Esophagus muscularis mucosa (tissue), 4 donors: ENCODE measurements around the gene CLCN4. TPM values are rescaled to one million over a fixed set of nuclear protein-coding genes. Genes with fewer than 3 reads are reported as not detected.

Source experiments
- DNase-seq: peaks from one replicate; pipeline ENCODE4 v3.0.0-alpha.2; 2017; ENCODE audit errors: extremely low spot score
- H3K27ac ChIP-seq, 4 donors: fragments of 200-600 bp; sonication (generic); replicated peaks in 1 of 4; 1 replicate in 3 of 4; 2 replicates in 1 of 4; pipeline ENCODE4 v1.5.1; 2016 to 2019; ENCODE audit warnings: mild to moderate bottlenecking in 1 of 4
- H3K27me3 ChIP-seq, 4 donors: fragments of 200-600 bp; sonication (generic); one replicate each; pipeline versions ENCODE4 v1.5.1 to v1.6.0; 2016 to 2019
- H3K36me3 ChIP-seq, 4 donors: fragments of 200-600 bp; sonication (generic); one replicate each; pipeline ENCODE4 v1.5.1; 2016 to 2019
- H3K4me1 ChIP-seq, 4 donors: fragments of 200-600 bp; sonication (generic); one replicate each; pipeline ENCODE4 v1.5.1; 2016 to 2019
- H3K4me3 ChIP-seq, 4 donors: fragments of 200-600 bp; sonication (generic); 1 replicate in 2 of 4; 2 replicates in 2 of 4; pipeline ENCODE4 v1.5.1; 2016 to 2019; ENCODE audit warnings: mild to moderate bottlenecking in 4 of 4, moderate library complexity in 1 of 4
- H3K9me3 ChIP-seq, 4 donors: fragments of 200-600 bp; sonication (generic); 1 replicate in 3 of 4; 2 replicates in 1 of 4; pipeline ENCODE4 v1.5.1; 2016 to 2019
- CTCF ChIP-seq, 3 experiments: fragments of 200-600 bp in 2 of 3; fragments of 450-650 bp in 1 of 3; sonication (generic) in 2 of 3; IDR thresholded peaks; one replicate each; pipeline ENCODE4 v1.5.1; 2017 to 2019; ENCODE audit warnings: antibody characterized with exemption in 3 of 3, mild to moderate bottlenecking in 2 of 3, moderate library complexity in 1 of 3
- EP300 ChIP-seq: sonication (generic); formaldehyde crosslinking; IDR thresholded peaks from one replicate; pipeline ENCODE4 v1.6.1; 2017; ENCODE audit warnings: antibody characterized with exemption
- POLR2A ChIP-seq: fragments of 450-650 bp; IDR thresholded peaks from one replicate; pipeline ENCODE4 v1.6.1; 2017; ENCODE audit warnings: antibody characterized with exemption, moderate library complexity, mild to moderate bottlenecking, low read depth
- POLR2AphosphoS5 ChIP-seq, 2 donors: sonication (generic); formaldehyde crosslinking; IDR thresholded peaks; one replicate each; pipeline ENCODE4 v1.6.1; 2017; ENCODE audit warnings: antibody characterized with exemption in 2 of 2
- WGBS: methylation state at CpG from one replicate; pipeline ENCODE4 v1.1.5; 2018; 5-methylcytosine and 5-hydroxymethylcytosine counted together
- intact Hi-C: fragments of 100-400 bp; cut with DNase I; formaldehyde crosslinking; loops from one replicate; pipeline ENCODE4 v1.15.1; 2023
- total RNA-seq, 4 donors: library from RNA; depleted of rRNA; stranded (reverse); fragments of >200 nt; gene quantifications; one replicate each; pipeline versions ENCODE4 v1.1.0 to v1.2.1, GENCODE V29; 2016

Gene CLCN4
- total RNA-seq, 4 donors from 2014 or later = 0.42 to 1.8 (median 1.1) TPM

GRCh38 chrX:10244915-10245622 lies 88.3 kb downstream of the CLCN4 start:
- Histone ChIP-seq H3K4me3 (no peak overlapping the region), H3K9me3 (no peaks in the 10 kb centered on the region), H3K4me1 (peaks cover 0 to 7% (median 4%) of the 10 kb centered on the region in 4 donors), H3K27me3 (no peaks in the 10 kb centered on the region), H3K36me3 (no peaks in the 10 kb centered on the region), H3K27ac (no peak overlapping the region)
- no peak for DNase-seq
- 59% methylated on average over 9 of the region's 9 CpGs for WGBS
- TF ChIP-seq POLR2A (no peak), CTCF (IDR thresholded peaks at IDR 0.05) (no peak), POLR2AphosphoS5 (IDR thresholded peaks at IDR 0.05) (no peak), EP300 (no peak)
- intact Hi-C loops = no loop called here

- intact Hi-C loops = no loop called here
- H3K4me1 ChIP-seq = peaks cover 0 to 7% (median 3%) of the 10 kb centered on the region in 4 donors
- no peak overlapping the region for H3K27ac ChIP-seq
- 82% methylated on average over 4 of the region's 4 CpGs for WGBS
- no peak overlapping the region for H3K4me3 ChIP-seq
- no peaks in the 10 kb centered on the region for H3K9me3 ChIP-seq
- H3K27me3 ChIP-seq = no peaks in the 10 kb centered on the region
- no peak for TF ChIP-seq POLR2A
- no peak for TF ChIP-seq CTCF (IDR thresholded peaks at IDR 0.05)
- TF ChIP-seq POLR2AphosphoS5 (IDR thresholded peaks at IDR 0.05) = no peak
- no peaks in the 10 kb centered on the region for H3K36me3 ChIP-seq
- no peak for DNase-seq
Observed at GRCh38 chrX:10245886-10246285, 89.1 kb downstream of the CLCN4 start.

- peaks cover 0 to 5% (median 2%) of the 10 kb centered on the region in 4 donors for H3K4me1 ChIP-seq
- H3K27ac ChIP-seq = no peak overlapping the region
- DNase-seq = no peak
- no peak for TF ChIP-seq POLR2A
- TF ChIP-seq EP300 = no peak
- TF ChIP-seq CTCF (IDR thresholded peaks at IDR 0.05) = no peak
- no peak for TF ChIP-seq POLR2AphosphoS5 (IDR thresholded peaks at IDR 0.05)
- no peaks in the 10 kb centered on the region for H3K27me3 ChIP-seq
- intact Hi-C loops = no loop called here
- no peaks in the 10 kb centered on the region for H3K36me3 ChIP-seq
- no peak overlapping the region for H3K4me3 ChIP-seq
- no peaks in the 10 kb centered on the region for H3K9me3 ChIP-seq
- WGBS = 76% methylated on average over 4 of the region's 4 CpGs
Observed at GRCh38 chrX:10246297-10246696, 89.5 kb downstream of the CLCN4 start.

- no peak overlapping the region for H3K4me3 ChIP-seq
- H3K36me3 ChIP-seq = no peaks in the 10 kb centered on the region
- no peak overlapping the region for H3K27ac ChIP-seq
- WGBS = 80% methylated on average over 2 of the region's 2 CpGs
- H3K4me1 ChIP-seq = no peaks in the 10 kb centered on the region
- no peak for DNase-seq
- H3K27me3 ChIP-seq = no peaks in the 10 kb centered on the region
- TF ChIP-seq POLR2AphosphoS5 (IDR thresholded peaks at IDR 0.05) (no peak), CTCF (IDR thresholded peaks at IDR 0.05) (no peak), POLR2A (no peak), EP300 (no peak)
- H3K9me3 ChIP-seq = no peaks in the 10 kb centered on the region
- intact Hi-C loops = no loop called here
Observed at GRCh38 chrX:10246846-10247245, 90.1 kb downstream of the CLCN4 start.

DNA sequence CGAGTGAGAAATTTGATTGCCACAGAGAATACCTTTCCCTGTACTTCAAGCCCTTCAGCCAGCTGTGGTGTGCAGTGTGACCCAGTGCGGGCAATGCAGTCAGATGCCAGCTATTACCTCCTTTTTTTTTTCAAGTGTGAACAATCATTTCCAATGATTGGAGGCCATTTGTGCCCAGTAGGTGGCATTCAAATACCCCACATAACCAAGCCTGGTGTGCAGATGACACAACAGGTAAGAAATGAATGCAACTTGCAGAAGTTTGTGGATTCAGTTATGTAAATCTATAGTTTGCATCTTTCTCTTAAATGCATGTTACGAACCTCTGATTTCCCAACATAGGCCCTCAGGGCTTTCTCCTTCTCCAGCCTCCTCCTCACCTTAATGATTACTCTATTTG lies 98.0 kb downstream of the CLCN4 start:
- intact Hi-C loops = no loop called here
- WGBS = 81% methylated on average over 3 of the region's 3 CpGs
- no peak overlapping the region for H3K4me3 ChIP-seq
- no peak for DNase-seq
- H3K9me3 ChIP-seq = no peaks in the 10 kb centered on the region
- TF ChIP-seq CTCF (IDR thresholded peaks at IDR 0.05) (peak in 1 of 3 experiments; percentile 21), EP300 (no peak), POLR2A (no peak), POLR2AphosphoS5 (IDR thresholded peaks at IDR 0.05) (no peak)
- no peaks in the 10 kb centered on the region for H3K27me3 ChIP-seq
- H3K36me3 ChIP-seq = no peaks in the 10 kb centered on the region
- H3K4me1 ChIP-seq = no peaks in the 10 kb centered on the region
- H3K27ac ChIP-seq = no peak overlapping the region
